SK-N-SH (cell line): ENCODE measurements around the gene PIP4K2C.

Source experiments
- CHD2 ChIP-seq: fragments of 150-350 bp; IDR thresholded peaks from 2 replicates; pipeline ENCODE4 v1.6.1; 2018; ENCODE audit warnings: low read length; ENCODE audit not compliant: partially characterized antibody
- EP300 ChIP-seq, 2 experiments: IDR thresholded peaks; 2 replicates each; pipeline versions ENCODE4 v1.4.0 to v1.6.1; 2012; ENCODE audit warnings: borderline replicate concordance in 1 of 2, low read depth in 1 of 2, low read length in 1 of 2
- FOXM1 ChIP-seq: IDR thresholded peaks from 2 replicates; pipeline ENCODE4 v1.4.0; 2012; ENCODE audit warnings: low read depth, mild to moderate bottlenecking
- GABPA ChIP-seq: IDR thresholded peaks from 2 replicates; pipeline ENCODE4 v1.4.0; 2012; ENCODE audit warnings: low read depth, mild to moderate bottlenecking
- JUND ChIP-seq: IDR thresholded peaks from 2 replicates; pipeline ENCODE4 v1.4.0; 2012
- MXI1 ChIP-seq: IDR thresholded peaks from 2 replicates; pipeline ENCODE4 v1.6.1; 2012; ENCODE audit warnings: mild to moderate bottlenecking, low read depth, low read length, improper control_type of control experiment
- NRF1 ChIP-seq: IDR thresholded peaks from 2 replicates; pipeline ENCODE4 v1.6.1; 2012; ENCODE audit warnings: low read depth, mild to moderate bottlenecking, low read length
- POLR2AphosphoS5 ChIP-seq: IDR thresholded peaks from 2 replicates; pipeline ENCODE4 v1.6.1; 2012; ENCODE audit warnings: low read depth, low read length
- RAD21 ChIP-seq: IDR thresholded peaks from 2 replicates; pipeline ENCODE4 v1.6.1; 2012; ENCODE audit warnings: mild to moderate bottlenecking, low read length
- TCF12 ChIP-seq: IDR thresholded peaks from 2 replicates; pipeline ENCODE4 v1.4.0; 2012
- TF ChIP-seq, protein P1 (sequence below): fragments of 200-600 bp; sonication (generic); IDR thresholded peaks from 2 replicates; pipeline ENCODE4 v1.6.1; 2017; ENCODE audit warnings: antibody characterized with exemption, mild to moderate bottlenecking, moderate library complexity
- TF ChIP-seq, protein P2 (sequence below): IDR thresholded peaks from 2 replicates; pipeline ENCODE4 v1.6.1; 2012; ENCODE audit warnings: mild to moderate bottlenecking, low read depth, low read length, moderate library complexity
- TF ChIP-seq, protein P3 (sequence below): IDR thresholded peaks from 2 replicates; pipeline ENCODE4 v1.4.0; 2012; ENCODE audit warnings: low read depth

DNA sequence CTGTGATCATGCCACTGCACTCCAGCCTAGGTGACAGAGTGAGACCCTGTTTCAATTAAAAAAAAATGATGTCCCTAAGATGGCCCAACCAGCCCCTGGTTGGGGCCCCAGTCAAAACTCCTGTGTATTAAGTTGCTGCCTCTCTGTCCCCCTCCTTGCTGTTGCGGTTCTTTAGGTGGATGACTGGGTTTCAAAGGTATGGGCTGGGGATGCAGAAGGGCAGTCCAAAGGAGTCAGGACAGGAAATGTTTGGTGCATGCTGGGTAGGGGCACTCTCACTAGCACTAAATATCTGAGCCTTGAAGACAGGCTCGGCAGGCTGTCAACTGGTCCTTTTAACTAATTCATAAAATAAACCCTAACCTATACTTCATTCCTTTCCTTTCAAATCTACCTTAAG lies 12.0 kb upstream of the PIP4K2C start:
- TF ChIP-seq, protein P1, sequence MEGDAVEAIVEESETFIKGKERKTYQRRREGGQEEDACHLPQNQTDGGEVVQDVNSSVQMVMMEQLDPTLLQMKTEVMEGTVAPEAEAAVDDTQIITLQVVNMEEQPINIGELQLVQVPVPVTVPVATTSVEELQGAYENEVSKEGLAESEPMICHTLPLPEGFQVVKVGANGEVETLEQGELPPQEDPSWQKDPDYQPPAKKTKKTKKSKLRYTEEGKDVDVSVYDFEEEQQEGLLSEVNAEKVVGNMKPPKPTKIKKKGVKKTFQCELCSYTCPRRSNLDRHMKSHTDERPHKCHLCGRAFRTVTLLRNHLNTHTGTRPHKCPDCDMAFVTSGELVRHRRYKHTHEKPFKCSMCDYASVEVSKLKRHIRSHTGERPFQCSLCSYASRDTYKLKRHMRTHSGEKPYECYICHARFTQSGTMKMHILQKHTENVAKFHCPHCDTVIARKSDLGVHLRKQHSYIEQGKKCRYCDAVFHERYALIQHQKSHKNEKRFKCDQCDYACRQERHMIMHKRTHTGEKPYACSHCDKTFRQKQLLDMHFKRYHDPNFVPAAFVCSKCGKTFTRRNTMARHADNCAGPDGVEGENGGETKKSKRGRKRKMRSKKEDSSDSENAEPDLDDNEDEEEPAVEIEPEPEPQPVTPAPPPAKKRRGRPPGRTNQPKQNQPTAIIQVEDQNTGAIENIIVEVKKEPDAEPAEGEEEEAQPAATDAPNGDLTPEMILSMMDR = no peak
- TF ChIP-seq NRF1 = no peak
- no peak for TF ChIP-seq EP300 (IDR thresholded peaks at IDR 0.05; ENCODE audit: borderline replicate concordance in 1 of 2, low read depth in 1 of 2, low read length in 1 of 2)
- TF ChIP-seq FOXM1 = no peak
- no peak for TF ChIP-seq CHD2
- TF ChIP-seq, protein P2, sequence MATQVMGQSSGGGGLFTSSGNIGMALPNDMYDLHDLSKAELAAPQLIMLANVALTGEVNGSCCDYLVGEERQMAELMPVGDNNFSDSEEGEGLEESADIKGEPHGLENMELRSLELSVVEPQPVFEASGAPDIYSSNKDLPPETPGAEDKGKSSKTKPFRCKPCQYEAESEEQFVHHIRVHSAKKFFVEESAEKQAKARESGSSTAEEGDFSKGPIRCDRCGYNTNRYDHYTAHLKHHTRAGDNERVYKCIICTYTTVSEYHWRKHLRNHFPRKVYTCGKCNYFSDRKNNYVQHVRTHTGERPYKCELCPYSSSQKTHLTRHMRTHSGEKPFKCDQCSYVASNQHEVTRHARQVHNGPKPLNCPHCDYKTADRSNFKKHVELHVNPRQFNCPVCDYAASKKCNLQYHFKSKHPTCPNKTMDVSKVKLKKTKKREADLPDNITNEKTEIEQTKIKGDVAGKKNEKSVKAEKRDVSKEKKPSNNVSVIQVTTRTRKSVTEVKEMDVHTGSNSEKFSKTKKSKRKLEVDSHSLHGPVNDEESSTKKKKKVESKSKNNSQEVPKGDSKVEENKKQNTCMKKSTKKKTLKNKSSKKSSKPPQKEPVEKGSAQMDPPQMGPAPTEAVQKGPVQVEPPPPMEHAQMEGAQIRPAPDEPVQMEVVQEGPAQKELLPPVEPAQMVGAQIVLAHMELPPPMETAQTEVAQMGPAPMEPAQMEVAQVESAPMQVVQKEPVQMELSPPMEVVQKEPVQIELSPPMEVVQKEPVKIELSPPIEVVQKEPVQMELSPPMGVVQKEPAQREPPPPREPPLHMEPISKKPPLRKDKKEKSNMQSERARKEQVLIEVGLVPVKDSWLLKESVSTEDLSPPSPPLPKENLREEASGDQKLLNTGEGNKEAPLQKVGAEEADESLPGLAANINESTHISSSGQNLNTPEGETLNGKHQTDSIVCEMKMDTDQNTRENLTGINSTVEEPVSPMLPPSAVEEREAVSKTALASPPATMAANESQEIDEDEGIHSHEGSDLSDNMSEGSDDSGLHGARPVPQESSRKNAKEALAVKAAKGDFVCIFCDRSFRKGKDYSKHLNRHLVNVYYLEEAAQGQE = no peak
- TF ChIP-seq, protein P3, sequence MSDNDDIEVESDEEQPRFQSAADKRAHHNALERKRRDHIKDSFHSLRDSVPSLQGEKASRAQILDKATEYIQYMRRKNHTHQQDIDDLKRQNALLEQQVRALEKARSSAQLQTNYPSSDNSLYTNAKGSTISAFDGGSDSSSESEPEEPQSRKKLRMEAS = no peak
- TF ChIP-seq TCF12 = no peak
- no peak for TF ChIP-seq JUND
- TF ChIP-seq GABPA = no peak
- TF ChIP-seq RAD21 = no peak
- no peak for TF ChIP-seq MXI1
- TF ChIP-seq POLR2AphosphoS5 = no peak
